Nasal cavity respiratory epithelium epithelial cell of viscerocranial mucosa (primary cell): ENCODE measurements around the gene BHLHA15. TPM values are rescaled to one million over a fixed set of nuclear protein-coding genes. Genes with fewer than 3 reads are reported as not detected.

ENCODE experiments used
- total RNA-seq: library from RNA; depleted of rRNA; stranded (reverse); fragments of >200 nt; gene quantifications from 2 replicates; pipeline ENCODE4 v1.2.3, GENCODE V29; 2014

BHLHA15 gene
- total RNA-seq, result 0.93 and 9.9 TPM in 2 replicates

GRCh38 chr7:98211221-98211675 is at the start of gene BHLHA15:
Gene BHLHA15, plus strand, starts transcription at chr7:98211439. Its CDS starts 871 bp downstream, at chr7:98212310.

GRCh38 chr7:98251601-98252424 is 40.6 kb downstream of the BHLHA15 start, which contains the start of gene TECPR1:
Gene TECPR1, minus strand, starts transcription at chr7:98252232. Its CDS starts 6,086 bp downstream, at chr7:98246146.

Other genes starting within 250 kb of the BHLHA15 start
- not detected in 2 replicates for gene OCM2, start 221.2 kb upstream of the BHLHA15 start, total RNA-seq
- 20.5 and 31.5 TPM in 2 replicates for gene LMTK2, start 104.6 kb upstream of the BHLHA15 start, total RNA-seq
- gene TECPR1, start 40.8 kb downstream of the BHLHA15 start, total RNA-seq, result 13.0 and 25.9 TPM in 2 replicates
- 65.6 and 76.5 TPM in 2 replicates for gene BRI3, start 70.2 kb downstream of the BHLHA15 start, total RNA-seq
- gene BAIAP2L1, start 189.7 kb downstream of the BHLHA15 start, total RNA-seq, result 20.8 and 43.7 TPM in 2 replicates